ENCODE results near the gene FGFR4.

Gene FGFR4

GRCh38 chr5:177085985-177086653 lies 596 bp upstream of the FGFR4 start:
- FAIRE-seq = no peak

- no peak for FAIRE-seq
Observed at GRCh38 chr5:177087398-177088005, 787 bp downstream of the FGFR4 start.

- FAIRE-seq = no peak
Observed at GRCh38 chr5:177089127-177089526, 2.4 kb downstream of the FGFR4 start.

GRCh38 chr5:177089825-177090641 lies 3.3 kb downstream of the FGFR4 start:
- no peak for FAIRE-seq

GRCh38 chr5:177090813-177091212 lies 4.1 kb downstream of the FGFR4 start:
- no peak for FAIRE-seq

GRCh38 chr5:177091232-177091631 lies 4.5 kb downstream of the FGFR4 start:
- no peak for FAIRE-seq

GRCh38 chr5:177092178-177093081 lies 5.7 kb downstream of the FGFR4 start:
- FAIRE-seq = no peak

GRCh38 chr5:177093082-177093712 lies 6.5 kb downstream of the FGFR4 start:
- no peak for FAIRE-seq

- no peak for FAIRE-seq
Observed at GRCh38 chr5:177093803-177094202, 7.1 kb downstream of the FGFR4 start.

- no peak for FAIRE-seq
Observed at GRCh38 chr5:177094224-177095087, 7.7 kb downstream of the FGFR4 start.

- FAIRE-seq = no peak
Observed at GRCh38 chr5:177095088-177095669, 8.5 kb downstream of the FGFR4 start.

- FAIRE-seq = no peak
Observed at GRCh38 chr5:177096162-177097015, 9.7 kb downstream of the FGFR4 start.

GRCh38 chr5:177097016-177097985 lies 10.6 kb downstream of the FGFR4 start:
- FAIRE-seq = no peak

GRCh38 chr5:177098120-177098469 lies 11.4 kb downstream of the FGFR4 start:
- FAIRE-seq = no peak

- FAIRE-seq = no peak
Observed at GRCh38 chr5:177098470-177099141, 11.9 kb downstream of the FGFR4 start.

GRCh38 chr5:177099422-177100093 lies 12.8 kb downstream of the FGFR4 start:
- FAIRE-seq = no peak

GRCh38 chr5:177100714-177101121 lies 14.0 kb downstream of the FGFR4 start:
- no peak for FAIRE-seq
